Lung (tissue), 12 donors: ENCODE results near the gene ATG16L1. TPM values are rescaled to one million over a fixed set of nuclear protein-coding genes. Genes with fewer than 3 reads are reported as not detected.

Experiments used
- ATAC-seq: fragments of 200-7000 bp; cut with Tn5 transposase; one replicate; pipeline ENCODE4 v1.9.1; 2020; ENCODE audit warnings: moderate number of reproducible peaks; ENCODE audit not compliant: insufficient read depth, low FRiP score
- DNase-seq, 3 donors: peaks; one replicate each; pipeline ENCODE4 v3.0.0-alpha.2; 2013 to 2017
- H3K27ac ChIP-seq, 2 donors: one replicate each; pipeline ENCODE4 v1.5.1; 2013; ENCODE audit warnings: mild to moderate bottlenecking in 2 of 2, moderate library complexity in 2 of 2, control low read depth in 1 of 2, inconsistent platforms in 1 of 2, low read depth in 1 of 2, low read length in 1 of 2
- H3K27me3 ChIP-seq, 3 donors: one replicate each; pipeline ENCODE4 v1.5.1; 2013; ENCODE audit warnings: low read length in 2 of 3; ENCODE audit not compliant: control insufficient read depth in 3 of 3, insufficient read depth in 3 of 3
- H3K36me3 ChIP-seq, 4 donors: one replicate each; pipeline ENCODE4 v1.5.1; 2013; ENCODE audit warnings: low read length in 4 of 4, mild to moderate bottlenecking in 1 of 4, moderate library complexity in 1 of 4; ENCODE audit not compliant: control insufficient read depth in 4 of 4, insufficient read depth in 4 of 4
- H3K4me1 ChIP-seq, 5 donors: one replicate each; pipeline ENCODE4 v1.5.1; 2013; ENCODE audit warnings: low read length in 5 of 5, mild to moderate bottlenecking in 2 of 5, moderate library complexity in 1 of 5; ENCODE audit not compliant: control insufficient read depth in 5 of 5, insufficient read depth in 5 of 5
- H3K4me3 ChIP-seq: one replicate; pipeline ENCODE4 v1.5.1; 2013; ENCODE audit warnings: mild to moderate bottlenecking, control low read depth, moderate library complexity
- H3K9ac ChIP-seq, 2 donors: one replicate each; pipeline ENCODE4 v1.5.1; 2013; ENCODE audit warnings: low read length in 2 of 2, control low read depth in 1 of 2; ENCODE audit not compliant: insufficient read depth in 1 of 2
- H3K9me3 ChIP-seq, 4 donors: one replicate each; pipeline ENCODE4 v1.5.1; 2013; ENCODE audit warnings: low read length in 3 of 4, mild to moderate bottlenecking in 1 of 4, moderate library complexity in 1 of 4; ENCODE audit not compliant: control insufficient read depth in 4 of 4, insufficient read depth in 3 of 4
- WGBS, 2 donors: extraction: QIAGEN DNeasy Blood & Tissue Kit; methylation state at CpG; one replicate each; pipeline ENCODE4 v1.1.7; 2013; 5-methylcytosine and 5-hydroxymethylcytosine counted together
- polyA plus RNA-seq, 2 donors: library from polyadenylated mRNA; stranded (reverse); fragments of 200-250 nt; gene quantifications; one replicate each; pipeline ENCODE4 v1.2.1, GENCODE V29; 2013
- total RNA-seq, 2 donors: library from RNA; depleted of rRNA in 1 of 2; stranded (reverse); fragments of >200 nt in 1 of 2; gene quantifications; one replicate each; pipeline ENCODE4 v1.2.1, GENCODE V29; 2014 to 2021
- TF ChIP-seq, protein P1 (sequence below): IDR thresholded peaks from 2 replicates; pipeline ENCODE4 v1.5.1; 2012; ENCODE audit warnings: mild to moderate bottlenecking; ENCODE audit errors: control extremely low read depth, extremely low read depth
- donor health status: control.
- donor health status: control.
- donor health status: Bipolar disorder and iron deficiency.
- donor health status: healthy.
- donor health status: DM: yes; HTN: yes; CAD: no.

Gene ATG16L1
- total and polyA plus RNA-seq, 4 donors, result 10.9 to 37.0 (median 20.3) TPM

DNA sequence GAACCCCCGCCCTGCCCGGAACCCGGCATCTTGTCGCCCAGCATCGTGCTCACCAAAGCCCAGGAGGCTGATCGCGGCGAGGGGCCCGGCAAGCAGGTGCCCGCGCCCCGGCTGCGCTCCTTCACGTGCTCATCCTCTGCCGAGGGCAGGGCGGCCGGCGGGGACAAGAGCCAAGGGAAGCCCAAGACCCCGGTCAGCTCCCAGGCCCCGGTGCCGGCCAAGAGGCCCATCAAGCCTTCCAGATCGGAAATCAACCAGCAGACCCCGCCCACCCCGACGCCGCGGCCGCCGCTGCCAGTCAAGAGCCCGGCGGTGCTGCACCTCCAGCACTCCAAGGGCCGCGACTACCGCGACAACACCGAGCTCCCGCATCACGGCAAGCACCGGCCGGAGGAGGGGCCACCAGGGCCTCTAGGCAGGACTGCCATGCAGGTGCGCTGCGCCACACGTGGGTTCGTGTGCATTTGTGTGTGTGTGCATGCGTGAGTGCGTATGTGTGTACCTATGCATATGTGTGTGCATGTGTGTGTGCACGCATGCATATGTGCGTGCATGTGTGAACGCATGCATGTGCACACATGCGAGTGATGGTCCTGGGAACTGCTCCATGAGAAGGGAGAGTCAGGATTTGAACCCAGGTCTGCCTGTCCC, 47.1 kb upstream of the ATG16L1 start:
- no peak for DNase-seq
- peaks cover 0 to 13% (median 2%) of the 10 kb centered on the region in 4 donors for H3K9me3 ChIP-seq

GRCh38 chr2:233208382-233209116, 42.9 kb upstream of the ATG16L1 start:
- no peak for ATAC-seq
- DNase-seq, result no peak
- H3K27me3 ChIP-seq, result no peaks in the 10 kb centered on the region
- no peak overlapping the region for H3K9ac ChIP-seq
- peaks cover 4 to 10% (median 8%) of the 10 kb centered on the region in 5 donors for H3K4me1 ChIP-seq
- no peak overlapping the region for H3K4me3 ChIP-seq
- TF ChIP-seq, protein P1, sequence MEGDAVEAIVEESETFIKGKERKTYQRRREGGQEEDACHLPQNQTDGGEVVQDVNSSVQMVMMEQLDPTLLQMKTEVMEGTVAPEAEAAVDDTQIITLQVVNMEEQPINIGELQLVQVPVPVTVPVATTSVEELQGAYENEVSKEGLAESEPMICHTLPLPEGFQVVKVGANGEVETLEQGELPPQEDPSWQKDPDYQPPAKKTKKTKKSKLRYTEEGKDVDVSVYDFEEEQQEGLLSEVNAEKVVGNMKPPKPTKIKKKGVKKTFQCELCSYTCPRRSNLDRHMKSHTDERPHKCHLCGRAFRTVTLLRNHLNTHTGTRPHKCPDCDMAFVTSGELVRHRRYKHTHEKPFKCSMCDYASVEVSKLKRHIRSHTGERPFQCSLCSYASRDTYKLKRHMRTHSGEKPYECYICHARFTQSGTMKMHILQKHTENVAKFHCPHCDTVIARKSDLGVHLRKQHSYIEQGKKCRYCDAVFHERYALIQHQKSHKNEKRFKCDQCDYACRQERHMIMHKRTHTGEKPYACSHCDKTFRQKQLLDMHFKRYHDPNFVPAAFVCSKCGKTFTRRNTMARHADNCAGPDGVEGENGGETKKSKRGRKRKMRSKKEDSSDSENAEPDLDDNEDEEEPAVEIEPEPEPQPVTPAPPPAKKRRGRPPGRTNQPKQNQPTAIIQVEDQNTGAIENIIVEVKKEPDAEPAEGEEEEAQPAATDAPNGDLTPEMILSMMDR, result no peak
- WGBS, 2 donors, result 78 to 90% methylated on average over 10 of the region's 10 CpGs
- H3K9me3 ChIP-seq, result peaks cover 0 to 3% (median 0%) of the 10 kb centered on the region in 4 donors
- H3K36me3 ChIP-seq, result peaks cover 0 to 8% (median 0%) of the 10 kb centered on the region in 4 donors
- H3K27ac ChIP-seq, result no peak overlapping the region

More for the DNA sequence above, 47.1 kb upstream of the ATG16L1 start:
- Histone ChIP-seq H3K36me3 (peaks cover 0 to 15% (median 0%) of the 10 kb centered on the region in 4 donors), H3K9ac (no peak overlapping the region), H3K27ac (no peak overlapping the region), H3K27me3 (no peaks in the 10 kb centered on the region), H3K4me1 (peaks cover 0 to 5% (median 0%) of the 10 kb centered on the region in 5 donors), H3K4me3 (no peak overlapping the region)
- WGBS, 2 donors, result 94 to 96% methylated on average over 45 to 50 of the region's 50 CpGs
- ATAC-seq, result no peak
- TF ChIP-seq, protein P1, result no peak

GRCh38 chr2:233209117-233209532, 42.3 kb upstream of the ATG16L1 start:
- no peak for ATAC-seq
- H3K27ac ChIP-seq, result no peak overlapping the region
- H3K9me3 ChIP-seq, result no peaks in the 10 kb centered on the region
- no peak for DNase-seq
- TF ChIP-seq, protein P1, result no peak
- peaks cover 0 to 8% (median 0%) of the 10 kb centered on the region in 4 donors for H3K36me3 ChIP-seq
- H3K27me3 ChIP-seq, result no peaks in the 10 kb centered on the region
- WGBS, 2 donors, result 70 to 74% methylated on average over 4 of the region's 4 CpGs
- peaks cover 4 to 10% (median 8%) of the 10 kb centered on the region in 5 donors for H3K4me1 ChIP-seq
- H3K9ac ChIP-seq, result no peak overlapping the region
- no peak overlapping the region for H3K4me3 ChIP-seq
